ENCODE data around the gene C1orf210.

The C1orf210 gene

GRCh38 chr1:43272576-43273571, 12.5 kb downstream of the C1orf210 start:
- DNase-seq: no peak

- no peak for DNase-seq
Measured at GRCh38 chr1:43272161-43272560, 13.2 kb downstream of the C1orf210 start.

- DNase-seq: no peak
Measured at GRCh38 chr1:43271186-43272118, 13.9 kb downstream of the C1orf210 start.

GRCh38 chr1:43270421-43271095, 14.8 kb downstream of the C1orf210 start:
- DNase-seq: no peak

- no peak for DNase-seq
Measured at GRCh38 chr1:43269627-43270375, 15.6 kb downstream of the C1orf210 start, which contains the start of gene TMEM125. TSS of gene TMEM125 (plus strand) at chr1:43269983. CDS start at chr1:43272723, 2,740 bp downstream.

- DNase-seq: no peak
Measured at GRCh38 chr1:43267818-43268425, 17.5 kb downstream of the C1orf210 start.

GRCh38 chr1:43267291-43267805, 18.0 kb downstream of the C1orf210 start:
- DNase-seq: no peak

GRCh38 chr1:43266881-43267280, 18.5 kb downstream of the C1orf210 start:
- no peak for DNase-seq

- DNase-seq: no peak
Measured at GRCh38 chr1:43265431-43265830, 19.9 kb downstream of the C1orf210 start.

- no peak for DNase-seq
Measured at GRCh38 chr1:43258370-43258769, 27.0 kb downstream of the C1orf210 start.

- DNase-seq: no peak
Measured at GRCh38 chr1:43256675-43257570, 28.5 kb downstream of the C1orf210 start.

- no peak for DNase-seq
Measured at GRCh38 chr1:43255438-43256210, 29.8 kb downstream of the C1orf210 start.

GRCh38 chr1:43253876-43254275, 31.5 kb downstream of the C1orf210 start:
- no peak for DNase-seq

- DNase-seq: no peak
Measured at GRCh38 chr1:43253173-43253572, 32.2 kb downstream of the C1orf210 start.

GRCh38 chr1:43252225-43252624, 33.2 kb downstream of the C1orf210 start:
- DNase-seq: no peak

GRCh38 chr1:43251024-43251423, 34.4 kb downstream of the C1orf210 start:
- no peak for DNase-seq

- no peak for DNase-seq
Measured at GRCh38 chr1:43250351-43250761, 35.0 kb downstream of the C1orf210 start.

GRCh38 chr1:43247256-43247921, 38.0 kb downstream of the C1orf210 start:
- DNase-seq: no peak

All from kidney glomerular epithelial cell (primary cell).